ENCODE data around the gene ACLY. TPM values are rescaled to one million over a fixed set of nuclear protein-coding genes. Genes with fewer than 3 reads are reported as not detected.

Gene ACLY
- total and polyA plus RNA-seq, 2 of the 13 experiments (the other 11 are each of a cell fraction or from before 2014, with no cell fraction given): 111 to 218 TPM

DNA sequence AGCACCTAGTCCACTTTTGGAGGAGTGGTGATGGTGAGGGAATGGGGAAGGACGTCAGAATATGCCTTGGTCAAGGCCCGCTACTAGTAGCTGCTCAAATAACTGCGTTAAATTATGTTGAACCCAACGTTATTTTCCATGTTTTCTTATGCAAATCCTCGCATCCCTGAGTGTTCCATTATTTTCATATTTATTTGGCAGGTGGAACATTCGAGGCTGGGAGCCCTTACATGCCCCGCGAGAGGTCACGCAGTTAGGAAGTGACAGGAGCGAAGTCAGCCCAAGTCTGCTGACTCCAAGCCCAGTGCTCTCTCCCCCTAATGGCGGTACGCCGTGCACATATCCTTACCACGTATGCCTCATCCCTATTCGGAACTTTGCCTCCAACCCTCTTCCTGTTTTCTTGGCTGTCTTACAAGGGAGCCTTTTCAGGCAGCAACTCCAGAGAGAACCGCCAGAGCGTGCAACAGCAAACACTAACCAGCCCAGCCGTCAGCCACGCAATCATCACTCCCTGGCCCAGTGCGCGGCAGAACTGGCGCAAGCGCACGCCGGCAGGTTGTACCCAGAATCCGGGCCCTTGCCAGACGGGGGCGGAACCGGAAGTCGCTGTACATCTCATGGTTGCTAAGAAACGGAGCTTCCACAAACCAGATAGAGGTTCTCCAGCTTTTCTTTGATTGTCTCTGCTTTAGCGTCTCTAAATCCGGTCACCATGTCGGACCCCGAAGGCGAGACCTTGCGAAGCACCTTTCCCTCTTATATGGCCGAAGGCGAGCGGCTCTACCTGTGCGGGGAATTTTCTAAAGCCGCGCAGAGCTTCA, 11.5 kb upstream of the ACLY start, which contains the start of gene ODAD4 (continued):
- TF ChIP-seq, protein P1, sequence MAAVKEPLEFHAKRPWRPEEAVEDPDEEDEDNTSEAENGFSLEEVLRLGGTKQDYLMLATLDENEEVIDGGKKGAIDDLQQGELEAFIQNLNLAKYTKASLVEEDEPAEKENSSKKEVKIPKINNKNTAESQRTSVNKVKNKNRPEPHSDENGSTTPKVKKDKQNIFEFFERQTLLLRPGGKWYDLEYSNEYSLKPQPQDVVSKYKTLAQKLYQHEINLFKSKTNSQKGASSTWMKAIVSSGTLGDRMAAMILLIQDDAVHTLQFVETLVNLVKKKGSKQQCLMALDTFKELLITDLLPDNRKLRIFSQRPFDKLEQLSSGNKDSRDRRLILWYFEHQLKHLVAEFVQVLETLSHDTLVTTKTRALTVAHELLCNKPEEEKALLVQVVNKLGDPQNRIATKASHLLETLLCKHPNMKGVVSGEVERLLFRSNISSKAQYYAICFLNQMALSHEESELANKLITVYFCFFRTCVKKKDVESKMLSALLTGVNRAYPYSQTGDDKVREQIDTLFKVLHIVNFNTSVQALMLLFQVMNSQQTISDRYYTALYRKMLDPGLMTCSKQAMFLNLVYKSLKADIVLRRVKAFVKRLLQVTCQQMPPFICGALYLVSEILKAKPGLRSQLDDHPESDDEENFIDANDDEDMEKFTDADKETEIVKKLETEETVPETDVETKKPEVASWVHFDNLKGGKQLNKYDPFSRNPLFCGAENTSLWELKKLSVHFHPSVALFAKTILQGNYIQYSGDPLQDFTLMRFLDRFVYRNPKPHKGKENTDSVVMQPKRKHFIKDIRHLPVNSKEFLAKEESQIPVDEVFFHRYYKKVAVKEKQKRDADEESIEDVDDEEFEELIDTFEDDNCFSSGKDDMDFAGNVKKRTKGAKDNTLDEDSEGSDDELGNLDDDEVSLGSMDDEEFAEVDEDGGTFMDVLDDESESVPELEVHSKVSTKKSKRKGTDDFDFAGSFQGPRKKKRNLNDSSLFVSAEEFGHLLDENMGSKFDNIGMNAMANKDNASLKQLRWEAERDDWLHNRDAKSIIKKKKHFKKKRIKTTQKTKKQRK (IDR thresholded peaks at IDR 0.05; ENCODE audit: low read length): no peak
- TF ChIP-seq ZNF207 (IDR thresholded peaks at IDR 0.05; ENCODE audit: borderline replicate concordance): no peak
- peak; percentile 77; the same call in 1 of the 2 replicates for TF ChIP-seq SNAI1 (CRISPR knock-in tag; IDR thresholded peaks at IDR 0.05; ENCODE audit: borderline replicate concordance)
- TF ChIP-seq, protein P2, sequence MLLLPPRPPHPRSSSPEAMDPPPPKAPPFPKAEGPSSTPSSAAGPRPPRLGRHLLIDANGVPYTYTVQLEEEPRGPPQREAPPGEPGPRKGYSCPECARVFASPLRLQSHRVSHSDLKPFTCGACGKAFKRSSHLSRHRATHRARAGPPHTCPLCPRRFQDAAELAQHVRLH (CRISPR knock-in tag; IDR thresholded peaks at IDR 0.05; ENCODE audit: borderline replicate concordance, low read depth): peak; percentile 98; the same call in 1 of the 2 replicates
- TF ChIP-seq, protein P3, sequence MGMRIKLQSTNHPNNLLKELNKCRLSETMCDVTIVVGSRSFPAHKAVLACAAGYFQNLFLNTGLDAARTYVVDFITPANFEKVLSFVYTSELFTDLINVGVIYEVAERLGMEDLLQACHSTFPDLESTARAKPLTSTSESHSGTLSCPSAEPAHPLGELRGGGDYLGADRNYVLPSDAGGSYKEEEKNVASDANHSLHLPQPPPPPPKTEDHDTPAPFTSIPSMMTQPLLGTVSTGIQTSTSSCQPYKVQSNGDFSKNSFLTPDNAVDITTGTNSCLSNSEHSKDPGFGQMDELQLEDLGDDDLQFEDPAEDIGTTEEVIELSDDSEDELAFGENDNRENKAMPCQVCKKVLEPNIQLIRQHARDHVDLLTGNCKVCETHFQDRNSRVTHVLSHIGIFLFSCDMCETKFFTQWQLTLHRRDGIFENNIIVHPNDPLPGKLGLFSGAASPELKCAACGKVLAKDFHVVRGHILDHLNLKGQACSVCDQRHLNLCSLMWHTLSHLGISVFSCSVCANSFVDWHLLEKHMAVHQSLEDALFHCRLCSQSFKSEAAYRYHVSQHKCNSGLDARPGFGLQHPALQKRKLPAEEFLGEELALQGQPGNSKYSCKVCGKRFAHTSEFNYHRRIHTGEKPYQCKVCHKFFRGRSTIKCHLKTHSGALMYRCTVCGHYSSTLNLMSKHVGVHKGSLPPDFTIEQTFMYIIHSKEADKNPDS (CRISPR knock-in tag; IDR thresholded peaks at IDR 0.05): no peak
- peak; percentile 25 for TF ChIP-seq ZNF629 (CRISPR knock-in tag; conservative IDR thresholded peaks at IDR 0.05)
- no peak for TF ChIP-seq TCF7L2 (IDR thresholded peaks at IDR 0.05; ENCODE audit: low read depth, low read length)
- TF ChIP-seq CBX5 (CRISPR knock-in tag; IDR thresholded peaks at IDR 0.05; ENCODE audit: borderline replicate concordance): peak; percentile 86; the same call in 1 of the 2 replicates
- TF ChIP-seq ZNF816 (CRISPR knock-in tag; IDR thresholded peaks at IDR 0.05; ENCODE audit: borderline replicate concordance): peak; percentile 64; the same call in 1 of the 2 replicates
- TF ChIP-seq, protein P4, sequence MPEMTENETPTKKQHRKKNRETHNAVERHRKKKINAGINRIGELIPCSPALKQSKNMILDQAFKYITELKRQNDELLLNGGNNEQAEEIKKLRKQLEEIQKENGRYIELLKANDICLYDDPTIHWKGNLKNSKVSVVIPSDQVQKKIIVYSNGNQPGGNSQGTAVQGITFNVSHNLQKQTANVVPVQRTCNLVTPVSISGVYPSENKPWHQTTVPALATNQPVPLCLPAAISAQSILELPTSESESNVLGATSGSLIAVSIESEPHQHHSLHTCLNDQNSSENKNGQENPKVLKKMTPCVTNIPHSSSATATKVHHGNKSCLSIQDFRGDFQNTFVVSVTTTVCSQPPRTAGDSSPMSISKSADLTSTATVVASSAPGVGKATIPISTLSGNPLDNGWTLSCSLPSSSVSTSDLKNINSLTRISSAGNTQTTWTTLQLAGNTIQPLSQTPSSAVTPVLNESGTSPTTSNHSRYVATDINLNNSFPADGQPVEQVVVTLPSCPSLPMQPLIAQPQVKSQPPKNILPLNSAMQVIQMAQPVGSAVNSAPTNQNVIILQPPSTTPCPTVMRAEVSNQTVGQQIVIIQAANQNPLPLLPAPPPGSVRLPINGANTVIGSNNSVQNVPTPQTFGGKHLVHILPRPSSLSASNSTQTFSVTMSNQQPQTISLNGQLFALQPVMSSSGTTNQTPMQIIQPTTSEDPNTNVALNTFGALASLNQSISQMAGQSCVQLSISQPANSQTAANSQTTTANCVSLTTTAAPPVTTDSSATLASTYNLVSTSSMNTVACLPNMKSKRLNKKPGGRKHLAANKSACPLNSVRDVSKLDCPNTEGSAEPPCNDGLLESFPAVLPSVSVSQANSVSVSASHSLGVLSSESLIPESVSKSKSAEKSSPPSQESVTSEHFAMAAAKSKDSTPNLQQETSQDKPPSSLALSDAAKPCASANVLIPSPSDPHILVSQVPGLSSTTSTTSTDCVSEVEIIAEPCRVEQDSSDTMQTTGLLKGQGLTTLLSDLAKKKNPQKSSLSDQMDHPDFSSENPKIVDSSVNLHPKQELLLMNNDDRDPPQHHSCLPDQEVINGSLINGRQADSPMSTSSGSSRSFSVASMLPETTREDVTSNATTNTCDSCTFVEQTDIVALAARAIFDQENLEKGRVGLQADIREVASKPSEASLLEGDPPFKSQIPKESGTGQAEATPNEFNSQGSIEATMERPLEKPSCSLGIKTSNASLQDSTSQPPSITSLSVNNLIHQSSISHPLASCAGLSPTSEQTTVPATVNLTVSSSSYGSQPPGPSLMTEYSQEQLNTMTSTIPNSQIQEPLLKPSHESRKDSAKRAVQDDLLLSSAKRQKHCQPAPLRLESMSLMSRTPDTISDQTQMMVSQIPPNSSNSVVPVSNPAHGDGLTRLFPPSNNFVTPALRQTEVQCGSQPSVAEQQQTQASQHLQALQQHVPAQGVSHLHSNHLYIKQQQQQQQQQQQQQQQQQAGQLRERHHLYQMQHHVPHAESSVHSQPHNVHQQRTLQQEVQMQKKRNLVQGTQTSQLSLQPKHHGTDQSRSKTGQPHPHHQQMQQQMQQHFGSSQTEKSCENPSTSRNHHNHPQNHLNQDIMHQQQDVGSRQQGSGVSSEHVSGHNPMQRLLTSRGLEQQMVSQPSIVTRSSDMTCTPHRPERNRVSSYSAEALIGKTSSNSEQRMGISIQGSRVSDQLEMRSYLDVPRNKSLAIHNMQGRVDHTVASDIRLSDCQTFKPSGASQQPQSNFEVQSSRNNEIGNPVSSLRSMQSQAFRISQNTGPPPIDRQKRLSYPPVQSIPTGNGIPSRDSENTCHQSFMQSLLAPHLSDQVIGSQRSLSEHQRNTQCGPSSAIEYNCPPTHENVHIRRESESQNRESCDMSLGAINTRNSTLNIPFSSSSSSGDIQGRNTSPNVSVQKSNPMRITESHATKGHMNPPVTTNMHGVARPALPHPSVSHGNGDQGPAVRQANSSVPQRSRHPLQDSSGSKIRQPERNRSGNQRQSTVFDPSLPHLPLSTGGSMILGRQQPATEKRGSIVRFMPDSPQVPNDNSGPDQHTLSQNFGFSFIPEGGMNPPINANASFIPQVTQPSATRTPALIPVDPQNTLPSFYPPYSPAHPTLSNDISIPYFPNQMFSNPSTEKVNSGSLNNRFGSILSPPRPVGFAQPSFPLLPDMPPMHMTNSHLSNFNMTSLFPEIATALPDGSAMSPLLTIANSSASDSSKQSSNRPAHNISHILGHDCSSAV (CRISPR knock-in tag; IDR thresholded peaks at IDR 0.05; ENCODE audit: borderline replicate concordance): no peak
- TF ChIP-seq MAFK (conservative IDR thresholded peaks at IDR 0.05 in 1 of 2, IDR thresholded peaks at IDR 0.05 in 1 of 2; ENCODE audit: low read length in 2 of 2): no peak

Measured in HepG2 (cell line).